ENCODE results near the gene AOC2. TPM values are rescaled to one million over a fixed set of nuclear protein-coding genes. Genes with fewer than 3 reads are reported as not detected.

AOC2 gene
- total RNA-seq, 1 experiment from 2014 or later: 1.4 TPM

GRCh38 chr17:42877037-42877436, 32.7 kb downstream of the AOC2 start:
- no peak for ATAC-seq
- no peak overlapping the region for H3K27ac ChIP-seq (ENCODE audit: low read length)
- H4K20me1 ChIP-seq (ENCODE audit: low read length): no peaks in the 10 kb centered on the region
- no peak overlapping the region for H3K4me2 ChIP-seq (ENCODE audit: low read length)
- H3K9me2 ChIP-seq (replicated peaks; ENCODE audit: low read length): no peaks in the 10 kb centered on the region
- H3K27me3 ChIP-seq (ENCODE audit: low read length): no peaks in the 10 kb centered on the region
- H3K36me3 ChIP-seq (ENCODE audit: low read depth, low read length): no peaks in the 10 kb centered on the region
- no peaks in the 10 kb centered on the region for H3K79me2 ChIP-seq (ENCODE audit: low read length)
- no peak overlapping the region for H3K9ac ChIP-seq (ENCODE audit: low read length)
- DNase-seq: no peak
- H3F3A ChIP-seq (ENCODE audit: low read length, unreplicated experiment): no peaks in the 10 kb centered on the region
- H3K4me3 ChIP-seq (ENCODE audit: low read length): no peak overlapping the region
- intact Hi-C loops (cut with micrococcal nuclease): no loop called here
- POLR2A ChIA-PET (ENCODE audit: unreplicated experiment): no interaction called here
- no peaks in the 10 kb centered on the region for H3K4me1 ChIP-seq (ENCODE audit: insufficient read depth, low read length)
- CTCF ChIA-PET: no interaction called here
- TF ChIP-seq EZH2phosphoT487 (IDR thresholded peaks at IDR 0.05; ENCODE audit: borderline replicate concordance, low read length) (no peak), EZH2 (IDR thresholded peaks at IDR 0.05; ENCODE audit: low read length, unreplicated experiment) (no peak), CTCF (conservative IDR thresholded peaks at IDR 0.05; ENCODE audit: low read depth, low read length) (no peak)
- no TSS peak for BruUV-seq (replicated peaks)
- H2AFZ ChIP-seq (ENCODE audit: low read length): no peak overlapping the region
- no peaks in the 10 kb centered on the region for H3K9me3 ChIP-seq (ENCODE audit: low read length)

- Histone ChIP-seq H3K9ac (ENCODE audit: low read length) (no peak overlapping the region), H3F3A (ENCODE audit: low read length, unreplicated experiment) (no peaks in the 10 kb centered on the region), H4K20me1 (ENCODE audit: low read length) (no peaks in the 10 kb centered on the region), H2AFZ (ENCODE audit: low read length) (no peak overlapping the region), H3K9me3 (ENCODE audit: low read length) (no peaks in the 10 kb centered on the region), H3K4me1 (ENCODE audit: insufficient read depth, low read length) (no peaks in the 10 kb centered on the region), H3K79me2 (ENCODE audit: low read length) (no peaks in the 10 kb centered on the region), H3K27ac (ENCODE audit: low read length) (no peak overlapping the region), H3K4me2 (ENCODE audit: low read length) (no peak overlapping the region), H3K36me3 (ENCODE audit: low read depth, low read length) (no peaks in the 10 kb centered on the region), H3K27me3 (ENCODE audit: low read length) (no peaks in the 10 kb centered on the region), H3K9me2 (replicated peaks; ENCODE audit: low read length) (no peaks in the 10 kb centered on the region), H3K4me3 (ENCODE audit: low read length) (no peak overlapping the region)
- ChIA-PET CTCF (interaction anchor here (0.7 kb wide), 1 partner anchor 51 kb away, joined by 5 read pairs; no protein-coding TSS in a partner anchor), POLR2A (ENCODE audit: unreplicated experiment) (no interaction called here)
- DNase-seq: no peak
- BruUV-seq (replicated peaks): no TSS peak
- no peak for TF ChIP-seq EZH2phosphoT487 (IDR thresholded peaks at IDR 0.05; ENCODE audit: borderline replicate concordance, low read length)
- TF ChIP-seq CTCF (conservative IDR thresholded peaks at IDR 0.05; ENCODE audit: low read depth, low read length): 0 out of 2 replicates have a peak, but pooled peaks have one; percentile 18
- TF ChIP-seq EZH2 (IDR thresholded peaks at IDR 0.05; ENCODE audit: low read length, unreplicated experiment): no peak
- no peak for ATAC-seq
- intact Hi-C loops (cut with micrococcal nuclease): no loop called here
These were observed 33.9 kb downstream of the AOC2 start for GRCh38 chr17:42878123-42878880.

- Histone ChIP-seq H3F3A (ENCODE audit: low read length, unreplicated experiment) (no peaks in the 10 kb centered on the region), H3K4me3 (ENCODE audit: low read length) (no peak overlapping the region), H3K36me3 (ENCODE audit: low read depth, low read length) (no peaks in the 10 kb centered on the region), H4K20me1 (ENCODE audit: low read length) (no peaks in the 10 kb centered on the region), H2AFZ (ENCODE audit: low read length) (no peak overlapping the region), H3K79me2 (ENCODE audit: low read length) (no peaks in the 10 kb centered on the region), H3K27me3 (ENCODE audit: low read length) (no peaks in the 10 kb centered on the region), H3K27ac (ENCODE audit: low read length) (no peak overlapping the region), H3K9me2 (replicated peaks; ENCODE audit: low read length) (no peaks in the 10 kb centered on the region), H3K9ac (ENCODE audit: low read length) (no peak overlapping the region), H3K4me2 (ENCODE audit: low read length) (no peak overlapping the region), H3K4me1 (ENCODE audit: insufficient read depth, low read length) (no peaks in the 10 kb centered on the region), H3K9me3 (ENCODE audit: low read length) (no peaks in the 10 kb centered on the region)
- intact Hi-C loops (cut with micrococcal nuclease): no loop called here
- no peak for TF ChIP-seq EZH2phosphoT487 (IDR thresholded peaks at IDR 0.05; ENCODE audit: borderline replicate concordance, low read length)
- TF ChIP-seq CTCF (conservative IDR thresholded peaks at IDR 0.05; ENCODE audit: low read depth, low read length): no peak
- no peak for TF ChIP-seq EZH2 (IDR thresholded peaks at IDR 0.05; ENCODE audit: low read length, unreplicated experiment)
- no peak for ATAC-seq
- ChIA-PET CTCF (interaction anchor here (0.7 kb wide), 1 partner anchor 50 kb away, joined by 5 read pairs; no protein-coding TSS in a partner anchor), POLR2A (ENCODE audit: unreplicated experiment) (no interaction called here)
- no peak for DNase-seq
- no TSS peak for BruUV-seq (replicated peaks)
These were observed 34.7 kb downstream of the AOC2 start for GRCh38 chr17:42878924-42879595.
